Ishikawa (cell line): ENCODE measurements around the gene MIER2.

ENCODE experiments used
- CEBPB ChIP-seq: IDR thresholded peaks from 2 replicates; pipeline ENCODE4 v1.6.1; 2012
- EP300 ChIP-seq: IDR thresholded peaks from 2 replicates; pipeline ENCODE4 v1.6.1; 2012; ENCODE audit warnings: borderline replicate concordance
- FOXM1 ChIP-seq: IDR thresholded peaks from 2 replicates; pipeline ENCODE4 v1.6.1; 2012; ENCODE audit warnings: low read depth, borderline replicate concordance
- RAD21 ChIP-seq: IDR thresholded peaks from 2 replicates; pipeline ENCODE4 v1.6.1; 2012; ENCODE audit warnings: low read depth
- TAF1 ChIP-seq: IDR thresholded peaks from 2 replicates; pipeline ENCODE4 v1.6.1; 2012; ENCODE audit warnings: low read depth, mild to moderate bottlenecking
- TCF12 ChIP-seq: IDR thresholded peaks from 2 replicates; pipeline ENCODE4 v1.6.1; 2012; ENCODE audit warnings: low read depth
- USF1 ChIP-seq: IDR thresholded peaks from 2 replicates; pipeline ENCODE4 v1.6.1; 2012
- ZBTB7A ChIP-seq: IDR thresholded peaks from 2 replicates; pipeline ENCODE4 v1.6.1; 2012; ENCODE audit warnings: low read depth
- TF ChIP-seq, protein P1 (sequence below): IDR thresholded peaks from 2 replicates; pipeline ENCODE4 v1.6.1; 2012

DNA sequence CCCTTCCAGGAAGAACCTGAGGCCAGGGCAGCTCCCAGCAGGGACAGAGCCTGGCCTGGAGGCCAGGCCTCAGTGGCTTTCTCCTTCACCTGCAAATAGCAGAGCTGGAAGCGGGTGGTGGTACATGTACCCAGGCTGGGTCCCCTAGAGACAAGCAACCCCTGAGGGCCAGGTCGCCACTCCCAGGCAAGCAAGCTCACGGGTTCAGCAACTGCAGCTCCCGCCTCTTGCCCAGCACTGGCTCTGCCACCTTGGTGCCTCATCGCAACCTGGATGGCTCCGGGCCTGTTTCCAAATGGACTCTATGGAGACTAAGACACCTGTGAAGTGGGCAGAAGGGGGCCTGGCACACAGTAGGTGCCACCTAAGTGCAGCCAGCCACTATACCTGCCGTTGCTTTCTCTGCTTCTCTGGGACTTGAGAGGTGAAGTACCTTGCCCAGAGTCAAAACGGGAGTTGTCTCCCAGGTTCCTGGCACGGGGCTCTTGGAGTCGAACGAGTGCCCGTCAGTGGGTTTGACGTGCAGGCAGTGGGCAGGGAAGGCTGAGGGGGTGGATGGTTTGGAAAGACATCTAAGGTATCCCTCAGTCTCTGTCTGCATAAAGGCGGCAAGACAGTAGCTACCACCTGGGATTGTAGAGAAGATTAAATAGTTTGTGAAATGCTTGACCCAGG lies 51.0 kb downstream of the MIER2 start:
- no peak for TF ChIP-seq EP300
- no peak for TF ChIP-seq TAF1
- TF ChIP-seq FOXM1, result no peak
- no peak for TF ChIP-seq USF1
- no peak for TF ChIP-seq ZBTB7A
- TF ChIP-seq RAD21, result no peak
- TF ChIP-seq TCF12, result no peak
- TF ChIP-seq CEBPB, result no peak
- TF ChIP-seq, protein P1, sequence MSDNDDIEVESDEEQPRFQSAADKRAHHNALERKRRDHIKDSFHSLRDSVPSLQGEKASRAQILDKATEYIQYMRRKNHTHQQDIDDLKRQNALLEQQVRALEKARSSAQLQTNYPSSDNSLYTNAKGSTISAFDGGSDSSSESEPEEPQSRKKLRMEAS, result no peak
